ENCODE measurements around the gene ILKAP.

Gene ILKAP

GRCh38 chr2:238130696-238131628, 72.5 kb downstream of the ILKAP start:
- no peak for DNase-seq (ENCODE audit: low read depth)
- TF ChIP-seq POLR2A (IDR thresholded peaks at IDR 0.05; ENCODE audit: extremely low read depth, insufficient read length) (no peak), CTCF (IDR thresholded peaks at IDR 0.05; ENCODE audit: low read depth, low read length) (no peak), MYC (IDR thresholded peaks at IDR 0.05; ENCODE audit: low read depth, low read length) (no peak), MAX (IDR thresholded peaks at IDR 0.05; ENCODE audit: low read depth, low read length) (no peak)
- H3K4me3 ChIP-seq (ENCODE audit: low read depth, low read length): no peak overlapping the region

GRCh38 chr2:238130111-238130695, 73.3 kb downstream of the ILKAP start:
- no peak for TF ChIP-seq MAX (IDR thresholded peaks at IDR 0.05; ENCODE audit: low read depth, low read length)
- TF ChIP-seq POLR2A (IDR thresholded peaks at IDR 0.05; ENCODE audit: extremely low read depth, insufficient read length): no peak
- TF ChIP-seq MYC (IDR thresholded peaks at IDR 0.05; ENCODE audit: low read depth, low read length): no peak
- TF ChIP-seq CTCF (IDR thresholded peaks at IDR 0.05; ENCODE audit: low read depth, low read length): no peak
- no peak for DNase-seq (ENCODE audit: low read depth)
- H3K4me3 ChIP-seq (ENCODE audit: low read depth, low read length): no peak overlapping the region

- TF ChIP-seq CTCF (IDR thresholded peaks at IDR 0.05; ENCODE audit: low read depth, low read length) (no peak), POLR2A (IDR thresholded peaks at IDR 0.05; ENCODE audit: extremely low read depth, insufficient read length) (no peak), MAX (IDR thresholded peaks at IDR 0.05; ENCODE audit: low read depth, low read length) (no peak), MYC (IDR thresholded peaks at IDR 0.05; ENCODE audit: low read depth, low read length) (no peak)
- no peak overlapping the region for H3K4me3 ChIP-seq (ENCODE audit: low read depth, low read length)
- DNase-seq (ENCODE audit: low read depth): no peak
Observed at GRCh38 chr2:238129166-238130010, 74.1 kb downstream of the ILKAP start.

GRCh38 chr2:238128534-238129001, 74.9 kb downstream of the ILKAP start:
- no peak overlapping the region for H3K4me3 ChIP-seq (ENCODE audit: low read depth, low read length)
- DNase-seq (ENCODE audit: low read depth): no peak
- TF ChIP-seq CTCF (IDR thresholded peaks at IDR 0.05; ENCODE audit: low read depth, low read length) (no peak), POLR2A (IDR thresholded peaks at IDR 0.05; ENCODE audit: extremely low read depth, insufficient read length) (no peak), MYC (IDR thresholded peaks at IDR 0.05; ENCODE audit: low read depth, low read length) (no peak), MAX (IDR thresholded peaks at IDR 0.05; ENCODE audit: low read depth, low read length) (no peak)

GRCh38 chr2:238128061-238128440, 75.4 kb downstream of the ILKAP start:
- H3K4me3 ChIP-seq (ENCODE audit: low read depth, low read length): no peak overlapping the region
- TF ChIP-seq MAX (IDR thresholded peaks at IDR 0.05; ENCODE audit: low read depth, low read length) (no peak), CTCF (IDR thresholded peaks at IDR 0.05; ENCODE audit: low read depth, low read length) (no peak), POLR2A (IDR thresholded peaks at IDR 0.05; ENCODE audit: extremely low read depth, insufficient read length) (no peak), MYC (IDR thresholded peaks at IDR 0.05; ENCODE audit: low read depth, low read length) (no peak)
- no peak for DNase-seq (ENCODE audit: low read depth)

Measured in NB4 (cell line).